Measurements from ENCODE around the gene MT1B.
"Not testable (repeated sequence)": the region's sequence is repeated elsewhere in the genome, so short reads cannot be mapped to it uniquely, and the experiment has no call there.

MT1B gene

DNA sequence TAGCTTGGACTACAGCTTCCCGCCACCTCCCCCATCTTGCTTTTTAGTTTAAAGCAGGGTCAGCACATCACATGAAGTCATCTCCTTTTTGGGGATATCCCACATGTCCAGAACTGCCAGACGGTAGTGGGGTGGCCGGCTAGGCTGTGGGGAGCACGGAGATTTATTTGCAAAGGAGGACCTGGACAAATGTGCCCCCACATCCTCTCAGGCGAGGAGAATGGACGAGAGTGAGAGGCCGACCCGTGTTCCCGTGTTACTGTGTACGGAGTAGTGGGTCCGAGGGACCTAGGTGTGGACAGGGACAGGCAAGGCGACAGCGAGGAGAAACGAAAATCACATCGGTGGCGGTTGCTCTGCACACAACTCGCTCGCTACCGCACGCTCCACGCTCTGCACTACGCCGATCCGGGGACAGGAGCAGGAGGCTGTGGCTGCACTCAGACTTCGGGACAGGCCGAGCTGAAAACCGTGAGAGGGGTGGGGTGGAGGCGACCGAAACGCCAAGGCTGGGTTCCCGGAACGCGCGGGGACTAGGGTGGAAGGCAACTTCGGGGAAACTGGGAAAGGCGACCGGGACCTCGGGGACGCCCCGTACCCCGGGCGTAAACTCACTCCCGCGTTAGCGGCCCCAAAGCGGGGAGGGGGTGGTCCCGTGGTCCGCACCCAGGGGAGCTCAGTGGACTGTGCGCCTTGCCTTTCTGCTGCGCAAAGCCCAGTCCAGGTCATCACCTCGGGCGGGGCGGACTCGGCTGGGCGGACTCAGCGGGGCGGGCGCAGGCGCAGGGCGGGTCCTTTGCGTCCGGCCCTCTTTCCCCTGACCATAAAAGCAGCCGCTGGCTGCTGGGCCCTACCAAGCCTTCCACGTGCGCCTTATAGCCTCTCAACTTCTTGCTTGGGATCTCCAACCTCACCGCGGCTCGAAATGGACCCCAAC is 13.6 kb upstream of the MT1B start, which contains the start of gene MT1A:
TSS of gene MT1A (plus strand) at position 853 of the 937 bp plus-strand sequence. CDS start at position 926, 73 bp downstream.
- no peak for DNase-seq (ENCODE audit: low read depth in 1 of 2, low spot score in 1 of 2)

DNA sequence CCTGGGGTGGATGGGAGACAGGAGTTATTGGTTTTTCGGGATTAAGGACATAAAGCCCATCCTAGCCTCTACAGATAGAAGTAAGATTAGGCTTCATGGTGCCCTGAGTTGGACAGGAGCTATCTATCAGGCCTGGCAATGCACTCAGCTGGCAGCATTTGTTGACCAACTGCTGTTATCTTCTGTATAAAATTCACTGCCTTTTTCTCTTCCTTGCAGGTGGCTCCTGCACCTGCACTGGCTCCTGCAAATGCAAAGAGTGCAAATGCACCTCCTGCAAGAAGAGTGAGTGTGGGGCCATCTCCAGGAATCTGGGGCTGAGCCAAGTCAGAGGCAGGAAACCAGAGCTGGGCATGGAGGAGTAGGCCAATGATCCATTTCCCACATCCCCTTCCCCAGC is 12.6 kb upstream of the MT1B start:
- no peak for DNase-seq (ENCODE audit: low read depth in 1 of 2, low spot score in 1 of 2)

GRCh38 chr16:56640076-56640475 is 11.6 kb upstream of the MT1B start:
- no peak for DNase-seq (ENCODE audit: low read depth in 1 of 2, low spot score in 1 of 2)

DNA sequence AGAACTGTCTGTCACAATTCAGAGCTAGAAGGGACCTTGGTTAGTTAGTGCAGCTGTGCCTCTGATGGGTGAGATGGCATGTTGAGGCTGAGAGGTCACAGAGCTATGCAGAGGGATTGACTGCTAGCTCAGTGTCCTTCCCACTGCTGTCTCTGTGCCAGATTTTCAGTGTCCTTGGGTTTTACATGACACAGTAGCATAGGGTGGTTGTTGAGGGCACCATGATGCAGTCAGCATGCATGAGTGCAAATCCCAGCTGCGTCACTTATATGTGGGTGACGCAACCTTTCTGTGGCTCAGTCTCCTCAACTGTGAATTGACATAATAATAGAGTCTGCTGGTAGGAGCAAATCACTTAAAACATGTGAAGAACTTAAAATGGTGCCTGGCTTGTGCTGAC is 10.5 kb upstream of the MT1B start:
- DNase-seq (ENCODE audit: low read depth in 1 of 2, low spot score in 1 of 2): no peak

DNA sequence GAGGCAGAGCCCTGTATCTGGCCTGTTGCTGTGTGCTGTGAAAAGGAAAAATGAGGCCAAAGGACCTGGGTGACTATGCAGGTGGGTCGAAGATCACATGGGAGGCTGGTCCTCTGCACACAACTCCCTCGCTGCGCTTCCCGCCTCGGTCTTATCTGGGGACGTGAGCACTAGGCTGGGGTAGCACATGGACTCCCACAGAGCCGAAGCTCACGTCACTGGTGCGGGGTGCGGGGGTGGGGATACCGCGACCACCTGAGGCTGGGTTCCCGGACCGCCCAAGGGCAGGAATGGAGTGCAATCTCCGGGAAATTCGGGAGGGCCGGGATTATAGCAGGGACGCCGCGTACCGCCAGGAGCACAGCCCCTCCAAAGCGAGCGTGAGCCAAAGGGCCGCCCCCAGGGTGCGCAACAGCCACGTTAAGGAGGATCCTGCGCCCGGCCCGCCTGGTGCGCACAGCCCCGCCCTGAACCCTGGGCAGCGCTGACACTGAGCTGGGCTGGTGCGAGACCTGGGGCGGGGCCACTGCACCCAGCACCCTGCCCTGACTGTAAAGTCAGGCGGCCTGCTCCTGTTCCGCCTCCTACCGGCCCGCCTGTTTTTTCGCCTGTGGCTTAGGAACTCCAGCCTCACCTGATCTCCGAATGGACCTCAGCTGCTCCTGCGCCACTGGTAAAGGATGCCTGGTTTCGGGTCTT is 8.5 kb upstream of the MT1B start:
- DNase-seq (ENCODE audit: low read depth in 1 of 2, low spot score in 1 of 2): peak; percentile 34 to 58

DNA sequence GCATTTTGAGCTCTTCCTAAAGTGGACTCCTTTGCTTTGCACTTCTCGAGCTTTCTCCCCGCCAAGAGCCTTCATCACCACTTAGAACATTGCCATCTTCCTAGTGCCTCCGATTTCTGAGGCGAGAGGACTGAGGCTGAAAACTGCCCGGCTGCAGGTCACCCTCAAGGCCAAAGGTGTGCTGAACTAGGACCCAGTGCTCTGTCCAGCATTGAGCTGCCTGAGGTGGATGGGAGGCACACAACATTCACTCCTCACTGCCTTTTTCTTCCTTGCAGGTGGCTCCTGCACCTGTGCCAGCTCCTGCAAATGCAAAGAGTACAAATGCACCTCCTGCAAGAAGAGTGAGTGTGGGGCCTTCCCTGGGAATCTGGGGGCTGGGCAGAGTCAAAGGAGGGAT is 7.9 kb upstream of the MT1B start:
- no peak for DNase-seq (ENCODE audit: low read depth in 1 of 2, low spot score in 1 of 2)

DNA sequence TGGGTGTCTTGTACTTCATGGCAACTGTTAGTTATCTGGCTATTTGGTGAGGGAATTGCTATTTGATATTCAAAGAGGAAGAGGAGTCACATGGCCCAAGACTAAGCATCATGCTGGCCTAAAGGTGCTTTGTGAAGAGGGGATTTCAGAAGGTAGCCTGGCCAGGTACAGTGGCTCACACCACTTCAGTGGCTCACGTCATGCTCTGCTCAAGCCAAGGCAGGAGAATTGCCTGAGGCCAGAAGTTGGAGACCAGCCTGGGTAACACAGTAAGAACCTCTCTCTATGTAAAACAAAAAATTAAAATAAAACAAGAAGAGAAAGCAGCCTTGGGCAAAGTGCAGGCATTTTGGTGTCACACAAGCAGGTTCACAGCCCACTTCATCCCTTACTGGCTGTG is 6.4 kb upstream of the MT1B start:
- no peak for DNase-seq (ENCODE audit: low read depth in 1 of 2, low spot score in 1 of 2)

- no peak for DNase-seq (ENCODE audit: low read depth in 1 of 2, low spot score in 1 of 2)
Observed at GRCh38 chr16:56645838-56646237, 5.8 kb upstream of the MT1B start.

- DNase-seq (ENCODE audit: low read depth in 1 of 2, low spot score in 1 of 2): no peak
Observed at GRCh38 chr16:56647641-56648431, 3.9 kb upstream of the MT1B start.

GRCh38 chr16:56649271-56649670 is 2.4 kb upstream of the MT1B start:
- no peak for DNase-seq (ENCODE audit: low read depth in 1 of 2, low spot score in 1 of 2)

GRCh38 chr16:56649820-56650219 is 1.9 kb upstream of the MT1B start:
- DNase-seq (ENCODE audit: low read depth in 1 of 2, low spot score in 1 of 2): no peak

DNA sequence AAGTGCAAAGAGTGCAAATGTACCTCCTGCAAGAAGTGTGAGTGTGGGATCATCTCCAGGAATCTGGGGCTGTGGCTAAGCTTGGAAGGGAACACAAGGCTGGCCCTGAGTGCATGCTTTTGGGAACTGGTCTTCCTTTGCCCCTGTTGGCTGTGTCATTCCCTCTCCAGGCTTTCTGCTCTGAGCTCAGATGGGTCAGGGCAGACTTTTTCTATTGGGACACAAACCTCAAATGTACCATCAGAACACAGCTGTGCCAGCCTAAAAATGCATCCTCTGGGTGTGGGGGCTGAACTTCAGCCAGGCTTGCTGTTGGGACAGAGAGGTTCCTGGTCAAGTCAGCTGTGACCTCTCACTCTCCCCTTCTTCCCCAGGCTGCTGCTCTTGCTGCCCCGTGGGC is 914 bp downstream of the MT1B start:
- DNase-seq (ENCODE audit: low read depth in 1 of 2, low spot score in 1 of 2): no peak

GRCh38 chr16:56653218-56653617 is 1.5 kb downstream of the MT1B start:
- DNase-seq (ENCODE audit: low read depth in 1 of 2, low spot score in 1 of 2): no peak

DNA sequence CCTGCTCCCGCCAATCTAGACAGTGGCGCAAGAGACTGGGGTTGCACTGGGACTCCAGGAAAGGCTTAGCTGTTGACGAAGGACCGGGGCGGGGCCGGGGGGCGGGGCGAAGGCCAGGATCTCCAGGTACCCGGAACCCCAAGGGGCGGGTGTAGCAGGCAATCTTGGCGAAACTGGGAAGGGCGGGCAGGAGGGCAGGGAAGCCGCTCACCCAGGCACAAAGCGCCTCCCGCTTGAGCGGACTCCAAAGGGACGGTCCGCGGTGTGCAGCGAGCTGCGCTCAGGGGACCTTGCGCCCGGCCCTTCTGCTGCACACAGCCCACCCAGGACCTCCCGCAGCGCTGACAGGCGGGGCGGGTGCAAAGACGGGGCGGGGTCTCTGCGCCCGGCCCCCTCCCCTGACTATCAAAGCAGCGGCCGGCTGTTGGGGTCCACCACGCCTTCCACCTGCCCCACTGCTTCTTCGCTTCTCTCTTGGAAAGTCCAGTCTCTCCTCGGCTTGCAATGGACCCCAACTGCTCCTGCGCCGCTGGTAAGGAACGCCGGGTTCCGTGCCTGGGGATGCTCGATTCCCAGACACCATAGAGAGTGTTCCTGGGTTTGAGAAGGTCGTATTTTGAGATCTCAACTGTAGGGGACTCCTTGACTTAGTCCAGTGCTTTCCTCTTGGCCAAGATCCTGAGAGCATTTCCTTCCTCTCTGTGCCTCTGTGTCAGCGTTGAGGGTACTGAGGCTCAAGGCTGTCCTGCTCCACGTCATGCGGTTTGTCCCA is 6.1 kb downstream of the MT1B start, which contains the start of gene MT1F:
TSS of gene MT1F (plus strand) at position 405 of the 772 bp plus-strand sequence. CDS start at position 505, 100 bp downstream.
- DNase-seq (ENCODE audit: low read depth in 1 of 2, low spot score in 1 of 2): peak; percentile 37 to 57

GRCh38 chr16:56658327-56658875 is 6.7 kb downstream of the MT1B start:
- no peak for DNase-seq (ENCODE audit: low read depth in 1 of 2, low spot score in 1 of 2)

DNA sequence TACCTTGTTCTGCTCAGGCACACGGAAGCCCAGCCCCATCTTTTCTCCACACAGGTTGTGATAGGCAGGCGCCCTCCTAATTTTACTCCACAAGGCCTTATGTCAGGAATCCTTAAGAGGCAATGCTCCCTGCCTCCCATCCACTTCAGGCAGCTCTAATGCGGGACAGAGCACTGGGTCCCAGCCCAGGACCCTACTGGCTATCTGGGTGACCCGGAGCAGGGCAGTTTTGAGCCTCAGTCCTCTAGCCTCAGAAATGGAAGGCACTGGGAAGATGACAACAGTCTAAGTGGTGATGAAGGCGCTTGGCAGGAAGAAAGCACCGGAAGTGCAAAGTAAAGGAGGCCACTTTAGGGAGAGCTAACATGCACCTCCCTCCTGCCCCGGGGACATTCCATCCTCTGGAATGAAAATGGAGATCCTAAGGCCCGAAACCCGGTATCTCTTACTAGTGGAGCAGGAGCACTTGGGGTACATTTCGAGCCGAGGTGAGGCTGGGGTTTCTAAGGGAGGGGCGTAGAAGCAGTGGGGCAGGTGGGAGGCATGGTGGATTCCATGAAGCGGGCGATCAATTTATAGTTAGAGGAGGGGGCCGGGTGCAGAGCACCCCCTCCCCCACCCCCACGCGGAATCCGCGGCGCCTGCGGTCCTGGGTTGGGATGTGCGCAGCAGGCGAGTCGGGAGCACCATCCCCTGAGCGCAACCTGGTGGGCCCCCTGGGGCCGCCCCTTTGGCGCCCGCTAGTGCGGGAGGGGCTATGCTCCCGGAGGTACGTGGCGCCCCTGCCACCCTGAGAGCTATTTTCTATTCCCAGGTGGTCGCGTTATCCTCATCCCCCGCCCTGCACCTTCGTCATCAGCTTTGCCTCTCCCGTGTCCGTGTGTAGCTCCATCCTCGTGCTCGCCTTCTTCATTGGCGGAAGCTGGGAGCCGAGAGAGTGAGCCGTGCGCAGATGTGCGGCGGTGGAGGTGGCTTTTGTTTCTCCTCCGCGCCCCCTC is 11.0 kb downstream of the MT1B start:
- DNase-seq (ENCODE audit: low read depth in 1 of 2, low spot score in 1 of 2): no peak

DNA sequence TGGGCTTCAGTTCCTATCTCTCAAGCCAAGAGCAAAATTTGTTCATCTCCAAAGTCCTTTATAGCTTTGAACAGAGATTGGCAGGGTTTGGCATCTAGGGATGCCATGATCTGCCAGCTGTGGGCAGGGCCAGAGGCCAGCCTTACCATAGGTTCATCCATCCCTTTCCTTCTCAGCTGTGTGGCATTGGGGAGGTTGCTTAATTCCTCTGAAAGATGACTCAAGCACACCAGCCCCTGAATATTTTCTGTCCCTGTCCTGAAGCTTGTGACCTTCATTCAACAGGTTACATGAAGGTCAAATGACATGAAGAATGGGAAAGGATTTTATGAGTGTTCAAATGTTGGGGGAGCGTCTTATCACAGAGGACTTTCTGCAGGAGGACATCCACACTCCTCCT is 12.8 kb downstream of the MT1B start:
- DNase-seq (ENCODE audit: low read depth in 1 of 2, low spot score in 1 of 2): no peak

- not testable (repeated sequence) for DNase-seq (ENCODE audit: low read depth in 1 of 2, low spot score in 1 of 2)
Observed at GRCh38 chr16:56665286-56666261, 13.9 kb downstream of the MT1B start.

Measured in activated T-helper 1 cell treated with anti-CD3 and anti-CD28 coated beads, Interleukin-2, amount 50 U/mL, for 16 hours (primary cell).